Measurements from ENCODE around the gene ANKRD13B. TPM values are rescaled to one million over a fixed set of nuclear protein-coding genes. Genes with fewer than 3 reads are reported as not detected.
A peak's percentile ranks its signal among the peaks of the same experiment; 100 is the strongest.

The ANKRD13B gene
- total and polyA plus RNA-seq, 2 of the 13 experiments (the other 11 are each of a cell fraction or from before 2014, with no cell fraction given): 1.7 to 1.8 TPM

- TF ChIP-seq TBX3 (IDR thresholded peaks at IDR 0.05; ENCODE audit: borderline replicate concordance) (peak; percentile 80; the same call in 1 of the 2 replicates), SOX13 (IDR thresholded peaks at IDR 0.05) (no peak), SOX13 (CRISPR knock-in tag; conservative IDR thresholded peaks at IDR 0.05 in 1 of 2, IDR thresholded peaks at IDR 0.05 in 1 of 2) (peak in 1 of 2 experiments; percentile 62; a peak in 2 of 4 replicates), IRF2 (CRISPR knock-in tag; IDR thresholded peaks at IDR 0.05) (0 out of 2 replicates have a peak, but pooled peaks have one; percentile 48), DDIT3 (CRISPR knock-in tag; IDR thresholded peaks at IDR 0.05) (no peak), ARID5B (CRISPR knock-in tag; IDR thresholded peaks at IDR 0.05) (peak; percentile 65), ZNF121 (CRISPR knock-in tag; IDR thresholded peaks at IDR 0.05) (no peak), SIX4 (CRISPR knock-in tag; IDR thresholded peaks at IDR 0.05) (peak; percentile 99), SIX1 (CRISPR knock-in tag; IDR thresholded peaks at IDR 0.05; ENCODE audit: borderline replicate concordance) (peak; percentile 99), ZNF660 (CRISPR knock-in tag; IDR thresholded peaks at IDR 0.05; ENCODE audit: borderline replicate concordance, low read depth) (no peak), FOXO1 (CRISPR knock-in tag; IDR thresholded peaks at IDR 0.05) (0 out of 2 replicates have a peak, but pooled peaks have one; percentile 26), RCOR2 (CRISPR knock-in tag; IDR thresholded peaks at IDR 0.05) (peak; percentile 69; the same call in 1 of the 2 replicates), EP300 (IDR thresholded peaks at IDR 0.05; ENCODE audit: low read depth in 2 of 2, low read length in 2 of 2) (peak in 1 of 2 experiments; percentile 41; a peak in 1 of 4 replicates), EP300 (CRISPR knock-in tag; IDR thresholded peaks at IDR 0.05; ENCODE audit: borderline replicate concordance) (no peak), PLRG1 (conservative IDR thresholded peaks at IDR 0.05) (no peak), ZNF703 (CRISPR knock-in tag; IDR thresholded peaks at IDR 0.05; ENCODE audit: borderline replicate concordance) (no peak), CAMTA2 (CRISPR knock-in tag; IDR thresholded peaks at IDR 0.05; ENCODE audit: borderline replicate concordance) (no peak), HNF4A (CRISPR knock-in tag; IDR thresholded peaks at IDR 0.05) (peak; percentile 92), SOX6 (IDR thresholded peaks at IDR 0.05) (no peak), SOX6 (CRISPR knock-in tag; IDR thresholded peaks at IDR 0.05) (peak; percentile 73), ATF1 (CRISPR knock-in tag; IDR thresholded peaks at IDR 0.05) (peak; percentile 23; the same call in 1 of the 2 replicates), GATAD2A (CRISPR knock-in tag; IDR thresholded peaks at IDR 0.05) (peak; percentile 61), MIXL1 (CRISPR knock-in tag; IDR thresholded peaks at IDR 0.05) (peak; percentile 87), FOXA3 (CRISPR knock-in tag; IDR thresholded peaks at IDR 0.05) (peak; percentile 34; the same call in 1 of the 2 replicates), RXRB (CRISPR knock-in tag; IDR thresholded peaks at IDR 0.05; ENCODE audit: borderline replicate concordance) (peak; percentile 67), PTBP1 (IDR thresholded peaks at IDR 0.05; ENCODE audit: low read depth, low read length, poor library complexity, severe bottlenecking) (no peak), LRRFIP1 (CRISPR knock-in tag; conservative IDR thresholded peaks at IDR 0.05) (no peak)
These were observed 68.3 kb downstream of the ANKRD13B start (continued) for GRCh38 chr17:29661213-29661612.

Data from HepG2 (cell line).